Measurements from ENCODE around the gene ADORA2B. TPM values are rescaled to one million over a fixed set of nuclear protein-coding genes. Genes with fewer than 3 reads are reported as not detected.

The ADORA2B gene
- polyA plus RNA-seq, 1 donor, result 4.4 TPM

- 80% methylated on average over 1 of the region's 22 CpGs for WGBS (ENCODE audit: insufficient coverage, low lambda C conversion rate)
- no peak overlapping the region for H3K4me3 ChIP-seq (ENCODE audit: low read length)
- H3K9me3 ChIP-seq (ENCODE audit: control insufficient read depth, low read depth, low read length), result no peaks in the 10 kb centered on the region
- DNase-seq, result no peak
- H3K27ac ChIP-seq (ENCODE audit: low read length), result peak overlapping the region; percentile 29
- H3K4me1 ChIP-seq (ENCODE audit: control insufficient read depth, insufficient read depth, low read length), result peaks cover 31% of the 10 kb centered on the region
- H3K36me3 ChIP-seq (ENCODE audit: control insufficient read depth, insufficient read depth, low read length), result no peaks in the 10 kb centered on the region
- no peaks in the 10 kb centered on the region for H3K27me3 ChIP-seq (ENCODE audit: control insufficient read depth, insufficient read depth, low read length)
Measured at GRCh38 chr17:15952916-15953790, 8.2 kb downstream of the ADORA2B start.

- Histone ChIP-seq H3K4me1 (ENCODE audit: control insufficient read depth, insufficient read depth, low read length) (peaks cover 31% of the 10 kb centered on the region), H3K27me3 (ENCODE audit: control insufficient read depth, insufficient read depth, low read length) (no peaks in the 10 kb centered on the region), H3K4me3 (ENCODE audit: low read length) (no peak overlapping the region), H3K36me3 (ENCODE audit: control insufficient read depth, insufficient read depth, low read length) (no peaks in the 10 kb centered on the region), H3K9me3 (ENCODE audit: control insufficient read depth, low read depth, low read length) (no peaks in the 10 kb centered on the region), H3K27ac (ENCODE audit: low read length) (no peak overlapping the region)
- no peak for DNase-seq
- no CpG with 5 or more reads among the region's 5 CpGs for WGBS (ENCODE audit: insufficient coverage, low lambda C conversion rate)
Measured at GRCh38 chr17:15954222-15954621, 9.3 kb downstream of the ADORA2B start.

GRCh38 chr17:15955793-15956541, 11.0 kb downstream of the ADORA2B start:
- H3K4me3 ChIP-seq (ENCODE audit: low read length), result no peak overlapping the region
- 100% methylated on average over 2 of the region's 14 CpGs for WGBS (ENCODE audit: insufficient coverage, low lambda C conversion rate)
- no peak overlapping the region for H3K27ac ChIP-seq (ENCODE audit: low read length)
- H3K27me3 ChIP-seq (ENCODE audit: control insufficient read depth, insufficient read depth, low read length), result no peaks in the 10 kb centered on the region
- no peaks in the 10 kb centered on the region for H3K9me3 ChIP-seq (ENCODE audit: control insufficient read depth, low read depth, low read length)
- DNase-seq, result no peak
- no peaks in the 10 kb centered on the region for H3K36me3 ChIP-seq (ENCODE audit: control insufficient read depth, insufficient read depth, low read length)
- H3K4me1 ChIP-seq (ENCODE audit: control insufficient read depth, insufficient read depth, low read length), result peaks cover 25% of the 10 kb centered on the region

- no CpG with 5 or more reads among the region's 6 CpGs for WGBS (ENCODE audit: insufficient coverage, low lambda C conversion rate)
- H3K27me3 ChIP-seq (ENCODE audit: control insufficient read depth, insufficient read depth, low read length), result no peaks in the 10 kb centered on the region
- no peak for DNase-seq
- no peaks in the 10 kb centered on the region for H3K36me3 ChIP-seq (ENCODE audit: control insufficient read depth, insufficient read depth, low read length)
- H3K4me3 ChIP-seq (ENCODE audit: low read length), result no peak overlapping the region
- peaks cover 14% of the 10 kb centered on the region for H3K4me1 ChIP-seq (ENCODE audit: control insufficient read depth, insufficient read depth, low read length)
- H3K9me3 ChIP-seq (ENCODE audit: control insufficient read depth, low read depth, low read length), result no peaks in the 10 kb centered on the region
- H3K27ac ChIP-seq (ENCODE audit: low read length), result no peak overlapping the region
Measured at GRCh38 chr17:15957206-15957605, 12.3 kb downstream of the ADORA2B start.

- Histone ChIP-seq H3K9me3 (ENCODE audit: control insufficient read depth, low read depth, low read length) (no peaks in the 10 kb centered on the region), H3K4me1 (ENCODE audit: control insufficient read depth, insufficient read depth, low read length) (peaks cover 9% of the 10 kb centered on the region), H3K36me3 (ENCODE audit: control insufficient read depth, insufficient read depth, low read length) (no peaks in the 10 kb centered on the region), H3K27me3 (ENCODE audit: control insufficient read depth, insufficient read depth, low read length) (no peaks in the 10 kb centered on the region), H3K4me3 (ENCODE audit: low read length) (no peak overlapping the region), H3K27ac (ENCODE audit: low read length) (no peak overlapping the region)
- no peak for DNase-seq
- WGBS (ENCODE audit: insufficient coverage, low lambda C conversion rate), result 100% methylated on average over 1 of the region's 19 CpGs
Measured at GRCh38 chr17:15957608-15958307, 12.8 kb downstream of the ADORA2B start.

GRCh38 chr17:15958484-15958854, 13.5 kb downstream of the ADORA2B start:
- no peak overlapping the region for H3K4me3 ChIP-seq (ENCODE audit: low read length)
- no peaks in the 10 kb centered on the region for H3K36me3 ChIP-seq (ENCODE audit: control insufficient read depth, insufficient read depth, low read length)
- no peak overlapping the region for H3K27ac ChIP-seq (ENCODE audit: low read length)
- H3K9me3 ChIP-seq (ENCODE audit: control insufficient read depth, low read depth, low read length), result no peaks in the 10 kb centered on the region
- no peaks in the 10 kb centered on the region for H3K27me3 ChIP-seq (ENCODE audit: control insufficient read depth, insufficient read depth, low read length)
- H3K4me1 ChIP-seq (ENCODE audit: control insufficient read depth, insufficient read depth, low read length), result peaks cover 2% of the 10 kb centered on the region
- DNase-seq, result no peak
- no CpG with 5 or more reads among the region's 4 CpGs for WGBS (ENCODE audit: insufficient coverage, low lambda C conversion rate)

- H3K36me3 ChIP-seq (ENCODE audit: control insufficient read depth, insufficient read depth, low read length), result no peaks in the 10 kb centered on the region
- H3K9me3 ChIP-seq (ENCODE audit: control insufficient read depth, low read depth, low read length), result no peaks in the 10 kb centered on the region
- peaks cover 16% of the 10 kb centered on the region for H3K4me1 ChIP-seq (ENCODE audit: control insufficient read depth, insufficient read depth, low read length)
- H3K27me3 ChIP-seq (ENCODE audit: control insufficient read depth, insufficient read depth, low read length), result no peaks in the 10 kb centered on the region
- no CpG with 5 or more reads among the region's 4 CpGs for WGBS (ENCODE audit: insufficient coverage, low lambda C conversion rate)
- H3K4me3 ChIP-seq (ENCODE audit: low read length), result no peak overlapping the region
- no peak overlapping the region for H3K27ac ChIP-seq (ENCODE audit: low read length)
- DNase-seq, result no peak
Measured at GRCh38 chr17:15963670-15964110, 18.8 kb downstream of the ADORA2B start.

- H3K9me3 ChIP-seq (ENCODE audit: control insufficient read depth, low read depth, low read length), result no peaks in the 10 kb centered on the region
- no peaks in the 10 kb centered on the region for H3K27me3 ChIP-seq (ENCODE audit: control insufficient read depth, insufficient read depth, low read length)
- H3K27ac ChIP-seq (ENCODE audit: low read length), result no peak overlapping the region
- H3K36me3 ChIP-seq (ENCODE audit: control insufficient read depth, insufficient read depth, low read length), result no peaks in the 10 kb centered on the region
- no CpG with 5 or more reads among the region's 6 CpGs for WGBS (ENCODE audit: insufficient coverage, low lambda C conversion rate)
- no peak overlapping the region for H3K4me3 ChIP-seq (ENCODE audit: low read length)
- H3K4me1 ChIP-seq (ENCODE audit: control insufficient read depth, insufficient read depth, low read length), result peaks cover 16% of the 10 kb centered on the region
- DNase-seq, result no peak
Measured at GRCh38 chr17:15965528-15965927, 20.6 kb downstream of the ADORA2B start.

- H3K27ac ChIP-seq (ENCODE audit: low read length), result peak overlapping the region; percentile 22
- peaks cover 16% of the 10 kb centered on the region for H3K4me1 ChIP-seq (ENCODE audit: control insufficient read depth, insufficient read depth, low read length)
- H3K4me3 ChIP-seq (ENCODE audit: low read length), result no peak overlapping the region
- WGBS (ENCODE audit: insufficient coverage, low lambda C conversion rate), result no CpG with 5 or more reads among the region's 13 CpGs
- H3K9me3 ChIP-seq (ENCODE audit: control insufficient read depth, low read depth, low read length), result no peaks in the 10 kb centered on the region
- peak in 1 of 2 donors; percentile 36 for DNase-seq
- H3K36me3 ChIP-seq (ENCODE audit: control insufficient read depth, insufficient read depth, low read length), result no peaks in the 10 kb centered on the region
- no peaks in the 10 kb centered on the region for H3K27me3 ChIP-seq (ENCODE audit: control insufficient read depth, insufficient read depth, low read length)
Measured at GRCh38 chr17:15966183-15966878, 21.4 kb downstream of the ADORA2B start.

- no CpG with 5 or more reads among the region's 11 CpGs for WGBS (ENCODE audit: insufficient coverage, low lambda C conversion rate)
- H3K36me3 ChIP-seq (ENCODE audit: control insufficient read depth, insufficient read depth, low read length), result no peaks in the 10 kb centered on the region
- H3K9me3 ChIP-seq (ENCODE audit: control insufficient read depth, low read depth, low read length), result no peaks in the 10 kb centered on the region
- no peak overlapping the region for H3K4me3 ChIP-seq (ENCODE audit: low read length)
- H3K27ac ChIP-seq (ENCODE audit: low read length), result peak overlapping the region; percentile 22
- peaks cover 16% of the 10 kb centered on the region for H3K4me1 ChIP-seq (ENCODE audit: control insufficient read depth, insufficient read depth, low read length)
- no peaks in the 10 kb centered on the region for H3K27me3 ChIP-seq (ENCODE audit: control insufficient read depth, insufficient read depth, low read length)
- DNase-seq, result peak; percentile 33 to 39
Measured at GRCh38 chr17:15966879-15967248, 21.9 kb downstream of the ADORA2B start.
